K562 (cell line): ENCODE data around the gene WWOX. TPM values are rescaled to one million over a fixed set of nuclear protein-coding genes. Genes with fewer than 3 reads are reported as not detected.

Experiments used
- ATAC-seq: fragments of 200-7000 bp; cut with Tn5 transposase; 3 replicates; pipeline ENCODE4 v1.9.1; 2020; ENCODE audit warnings: moderate library complexity
- BruUV-seq: library from RNA; stranded (reverse); fragments of 400-500 nt; replicated peaks from 2 replicates; lab custom pipeline; 2021; lab: Mats Ljungman, UMichigan
- CTCF ChIA-PET: fragments of 300-600 bp; formaldehyde crosslinking; extraction: SDS; loops from one replicate; lab custom pipeline; 2021; ENCODE audit warnings: low intra/inter-chr PET ratio; lab: Yijun Ruan, JAX
- POLR2A ChIA-PET: fragments of 300-600, 350-650 bp; sonication (Branson Sonifier 250); formaldehyde crosslinking; extraction: SDS; loops from one replicate; lab custom pipeline; 2021; ENCODE audit warnings: antibody characterized with exemption, inconsistent platforms; lab: Yijun Ruan, JAX
- DNase-seq, 4 experiments: peaks; one replicate each; pipeline versions ENCODE4 v3.0.0 to v3.0.0-alpha.2; 2011 to 2018; ENCODE audit warnings: low spot score in 3 of 4, mixed read lengths in 3 of 4; ENCODE audit errors: extremely low read depth in 1 of 4
- FAIRE-seq: peaks from 2 replicates; lab custom pipeline; 2011; peaks lifted over from hg19 to GRCh38; lab: Jason Lieb, UNC
- H2AFZ ChIP-seq: 2 replicates; pipeline ENCODE4 v1.6.0; 2011; ENCODE audit warnings: low read depth, low read length, control low read depth, inconsistent platforms
- H3K27ac ChIP-seq: fragments of 200-600 bp; 3 replicates; pipeline ENCODE4 v1.8.0; 2011; ENCODE audit warnings: low read depth, mild to moderate bottlenecking, control low read depth, inconsistent platforms, low read length, moderate library complexity, mixed read lengths; ENCODE audit errors: extremely low read depth
- H3K27me3 ChIP-seq, 2 experiments: fragments of 300-600 bp in 1 of 2; 2 replicates in 1 of 2; 3 replicates in 1 of 2; pipeline versions ENCODE4 v1.6.0 to v1.8.0; 2011; ENCODE audit warnings: inconsistent platforms in 2 of 2, low read length in 2 of 2, mild to moderate bottlenecking in 1 of 2, mixed read lengths in 1 of 2, moderate library complexity in 1 of 2; ENCODE audit not compliant: control insufficient read depth in 2 of 2, insufficient read depth in 2 of 2
- H3K36me3 ChIP-seq: fragments of 300-600 bp; 3 replicates; pipeline ENCODE4 v1.8.0; 2011; ENCODE audit warnings: mild to moderate bottlenecking, low read length, inconsistent platforms; ENCODE audit not compliant: control insufficient read depth, insufficient read depth
- H3K4me1 ChIP-seq, 2 experiments: fragments of 200-600 bp in 1 of 2; replicated peaks in 1 of 2; 2 replicates in 1 of 2; 3 replicates in 1 of 2; pipeline versions ENCODE4 v1.5.1 to v1.8.0; 2011; ENCODE audit warnings: inconsistent platforms in 2 of 2, low read length in 2 of 2, mild to moderate bottlenecking in 1 of 2, mixed read lengths in 1 of 2, moderate library complexity in 1 of 2; ENCODE audit not compliant: control insufficient read depth in 2 of 2, insufficient read depth in 2 of 2
- H3K4me2 ChIP-seq: 2 replicates; pipeline ENCODE4 v1.6.1; 2011; ENCODE audit warnings: low read length, control low read depth, inconsistent platforms, mixed read lengths; ENCODE audit not compliant: insufficient read depth
- H3K4me3 ChIP-seq: fragments of 200-600 bp; sonication (generic), shearing (Covaris generic); 2 replicates; pipeline ENCODE4 v1.5.1; 2016; ENCODE audit warnings: control low read depth, inconsistent platforms
- H3K79me2 ChIP-seq: fragments of 200-600 bp; 3 replicates; pipeline ENCODE4 v1.8.0; 2011; ENCODE audit warnings: low read length, inconsistent platforms; ENCODE audit not compliant: control insufficient read depth, insufficient read depth
- H3K9ac ChIP-seq, 2 experiments: 2 replicates each; pipeline versions ENCODE4 v1.6.0 to v1.6.1; 2011; ENCODE audit warnings: low read depth in 2 of 2, low read length in 2 of 2, control low read depth in 1 of 2, inconsistent platforms in 1 of 2, mild to moderate bottlenecking in 1 of 2, mixed read lengths in 1 of 2; ENCODE audit not compliant: insufficient read depth in 1 of 2
- H3K9me1 ChIP-seq: one replicate; pipeline ENCODE4 v1.6.0; 2011; ENCODE audit warnings: inconsistent platforms, mild to moderate bottlenecking, low read length, moderate library complexity; ENCODE audit not compliant: control insufficient read depth, insufficient read depth
- H3K9me3 ChIP-seq: replicated peaks from 2 replicates; pipeline ENCODE4 v1.5.1; 2011; ENCODE audit warnings: low read depth, low read length, inconsistent platforms; ENCODE audit not compliant: control insufficient read depth, insufficient read depth
- H4K20me1 ChIP-seq: replicated peaks from 2 replicates; pipeline ENCODE4 v1.6.1; 2011; ENCODE audit warnings: low read length, inconsistent platforms, mixed read lengths; ENCODE audit not compliant: control insufficient read depth, insufficient read depth
- HDAC8 ChIP-seq: fragments of 450-650 bp; IDR thresholded peaks from 2 replicates; pipeline ENCODE4 v1.6.1; 2016; ENCODE audit warnings: mild to moderate bottlenecking, missing genetic modification characterization, moderate library complexity, missing compliant biosample characterization
- IRF2 ChIP-seq: sonication (generic); formaldehyde crosslinking; IDR thresholded peaks from 2 replicates; pipeline ENCODE4 v1.8.1; 2022; ENCODE audit warnings: mild to moderate bottlenecking, missing genetic modification reagents
- TBP ChIP-seq: optimal IDR thresholded peaks from 2 replicates; pipeline ENCODE3; 2011; ENCODE audit warnings: low read depth, low read length, improper control_type of control experiment
- ZNF318 ChIP-seq, 2 experiments: fragments of 450-650 bp; IDR thresholded peaks; 2 replicates each; pipeline ENCODE4 v1.6.1; 2016; ENCODE audit warnings: mild to moderate bottlenecking in 2 of 2, borderline replicate concordance in 1 of 2, low read depth in 1 of 2, moderate library complexity in 1 of 2
- WGBS: fragments of 100-300 bp; shearing (Covaris generic); methylation state at CpG from one replicate; pipeline ENCODE4 v1.1.6; 2016; ENCODE audit warnings: low coverage, mixed read lengths; ENCODE audit not compliant: insufficient coverage; ENCODE audit errors: missing lambda C conversion rate; 5-methylcytosine and 5-hydroxymethylcytosine counted together
- in situ Hi-C: fragments of 300-500 bp; cut with MboI; formaldehyde crosslinking; loops from 4 replicates; pipeline ENCODE4 v1.15.0; 2018; ENCODE audit warnings: inconsistent platforms, mixed read lengths
- intact Hi-C: fragments of 100-400 bp; cut with micrococcal nuclease; formaldehyde crosslinking; loops from 2 replicates; pipeline ENCODE4 v1.14.2; 2022
- polyA plus RNA-seq, 8 experiments: library from polyadenylated mRNA; depleted of rRNA in 4 of 8; stranded (reverse) in 5 of 8; unstranded in 3 of 8; fragments of >200 nt; fragmentation: Nextera tagmentation in 2 of 8; fragmentation: Illumina TruSeq in 1 of 8; extraction: Ambion mirVana in 2 of 8; extraction: Trizol in 1 of 8; gene quantifications; 2 replicates each; pipeline versions ENCODE4 v1.2.1 to v1.2.3, GENCODE V29; 2011 to 2014; ENCODE audit warnings: inconsistent platforms in 1 of 8, missing spikeins in 1 of 8
- total RNA-seq, 7 experiments: library from RNA; depleted of rRNA in 6 of 7; stranded (reverse); fragments of >200 nt in 6 of 7; fragmentation: Illumina TruSeq in 2 of 7; extraction: Trizol in 2 of 7; gene quantifications; 2 replicates each; pipeline versions ENCODE4 v1.2.1 to v1.2.3, GENCODE V29; 2011 to 2021; ENCODE audit warnings: low replicate concordance in 1 of 7

The WWOX gene
- total and polyA plus RNA-seq, 9 of the 15 experiments (the other 6 are each of a cell fraction or from before 2014, with no cell fraction given), result 1.6 to 22.7 (median 8.1) TPM

- Histone ChIP-seq H3K27me3 (peaks cover 6 to 38% of the 10 kb centered on the region in 2 experiments; a peak in 4 of 5 replicates), H2AFZ (no peak overlapping the region), H3K4me2 (no peak overlapping the region), H3K36me3 (no peaks in the 10 kb centered on the region), H3K79me2 (no peaks in the 10 kb centered on the region), H3K27ac (no peak overlapping the region), H3K4me3 (no peak overlapping the region), H3K4me1 (no peaks in the 10 kb centered on the region), H3K9me1 (no peaks in the 10 kb centered on the region), H3K9ac (no peak overlapping the region), H3K9me3 (no peaks in the 10 kb centered on the region), H4K20me1 (no peaks in the 10 kb centered on the region)
- intact Hi-C loops, result no loop called here
- FAIRE-seq, result no peak
- POLR2A ChIA-PET, result no interaction called here
- CTCF ChIA-PET, result no interaction called here
- no TSS peak for BruUV-seq
- no peak for ATAC-seq
- in situ Hi-C loops, result no loop called here
- under 1% methylated on average over 9 of the region's 9 CpGs for WGBS
- no peak for DNase-seq
- TF ChIP-seq IRF2 (CRISPR knock-in tag) (no peak), TBP (no peak), HDAC8 (no peak), ZNF318 (IDR thresholded peaks at IDR 0.05; ENCODE audit: borderline replicate concordance in 1 of 2, low read depth in 1 of 2) (no peak)
Measured at GRCh38 chr16:78244131-78244895, 144.9 kb downstream of the WWOX start.
